ENCODE measurements around the gene PDIA5.

The PDIA5 gene

GRCh38 chr3:123042413-123042812 lies 24.4 kb upstream of the PDIA5 start:
- ATAC-seq (no peak), DNase-seq (no peak)

- DNase-seq = no peak
Measured at GRCh38 chr3:123044981-123045763, 21.7 kb upstream of the PDIA5 start.

GRCh38 chr3:123046262-123047061 lies 20.4 kb upstream of the PDIA5 start:
- ATAC-seq = no peak
- DNase-seq = no peak

More at GRCh38 chr3:123044981-123045763, 21.7 kb upstream of the PDIA5 start:
- no peak for ATAC-seq

- DNase-seq (no peak), ATAC-seq (no peak)
Measured at GRCh38 chr3:123047062-123047319, 19.8 kb upstream of the PDIA5 start.

GRCh38 chr3:123048480-123049237 lies 18.2 kb upstream of the PDIA5 start:
- no peak for ATAC-seq
- DNase-seq = no peak

GRCh38 chr3:123050666-123051065 lies 16.2 kb upstream of the PDIA5 start:
- DNase-seq = no peak
- no peak for ATAC-seq

- DNase-seq = no peak
- no peak for ATAC-seq
Measured at GRCh38 chr3:123053107-123053506, 13.7 kb upstream of the PDIA5 start.

GRCh38 chr3:123054109-123054778 lies 12.6 kb upstream of the PDIA5 start:
- ATAC-seq (no peak), DNase-seq (no peak)

- DNase-seq (no peak), ATAC-seq (no peak)
Measured at GRCh38 chr3:123054931-123055330, 11.9 kb upstream of the PDIA5 start.

GRCh38 chr3:123055352-123055751 lies 11.5 kb upstream of the PDIA5 start:
- ATAC-seq = no peak

GRCh38 chr3:123058505-123058904 lies 8.3 kb upstream of the PDIA5 start:
- DNase-seq = no peak

More at GRCh38 chr3:123055352-123055751, 11.5 kb upstream of the PDIA5 start:
- DNase-seq = no peak

GRCh38 chr3:123060054-123060453 lies 6.8 kb upstream of the PDIA5 start:
- ATAC-seq = no peak
- no peak for DNase-seq

More at GRCh38 chr3:123058505-123058904, 8.3 kb upstream of the PDIA5 start:
- no peak for ATAC-seq

- ATAC-seq (no peak), DNase-seq (no peak)
Measured at GRCh38 chr3:123061856-123062255, 5.0 kb upstream of the PDIA5 start.

GRCh38 chr3:123063034-123063433 lies 3.8 kb upstream of the PDIA5 start:
- no peak for ATAC-seq

GRCh38 chr3:123064506-123064905 lies 2.3 kb upstream of the PDIA5 start:
- ATAC-seq (no peak), DNase-seq (no peak)

More at GRCh38 chr3:123063034-123063433, 3.8 kb upstream of the PDIA5 start:
- no peak for DNase-seq

GRCh38 chr3:123064914-123065313 lies 1.9 kb upstream of the PDIA5 start:
- peak; percentile 63 for ATAC-seq
- no peak for DNase-seq

GRCh38 chr3:123066599-123066895 lies 278 bp upstream of the PDIA5 start:
- DNase-seq (no peak), ATAC-seq (no peak)

- DNase-seq (peak; percentile 42), ATAC-seq (peak; percentile 31)
Measured at GRCh38 chr3:123067689-123068600, 1.1 kb downstream of the PDIA5 start.

- ATAC-seq (no peak), DNase-seq (no peak)
Measured at GRCh38 chr3:123068601-123069381, 2.0 kb downstream of the PDIA5 start.

- DNase-seq (no peak), ATAC-seq (no peak)
Measured at GRCh38 chr3:123070510-123070909, 3.7 kb downstream of the PDIA5 start.

- ATAC-seq = no peak
- no peak for DNase-seq
Measured at GRCh38 chr3:123071146-123071545, 4.3 kb downstream of the PDIA5 start.

Data from stimulated activated naive CD8-positive, alpha-beta T cell treated with anti-CD3 and anti-CD28 coated beads, Interleukin-15, Interleukin-2, amounts not matched to agents 100 U/mL and 50 U/mL, for 24 hours (primary cell).